ENCODE measurements around the gene CRB3.

GRCh38 chr19:6501740-6502648, 37.9 kb downstream of the CRB3 start, which contains the start of gene TUBB4A:
- TF ChIP-seq, protein P1, sequence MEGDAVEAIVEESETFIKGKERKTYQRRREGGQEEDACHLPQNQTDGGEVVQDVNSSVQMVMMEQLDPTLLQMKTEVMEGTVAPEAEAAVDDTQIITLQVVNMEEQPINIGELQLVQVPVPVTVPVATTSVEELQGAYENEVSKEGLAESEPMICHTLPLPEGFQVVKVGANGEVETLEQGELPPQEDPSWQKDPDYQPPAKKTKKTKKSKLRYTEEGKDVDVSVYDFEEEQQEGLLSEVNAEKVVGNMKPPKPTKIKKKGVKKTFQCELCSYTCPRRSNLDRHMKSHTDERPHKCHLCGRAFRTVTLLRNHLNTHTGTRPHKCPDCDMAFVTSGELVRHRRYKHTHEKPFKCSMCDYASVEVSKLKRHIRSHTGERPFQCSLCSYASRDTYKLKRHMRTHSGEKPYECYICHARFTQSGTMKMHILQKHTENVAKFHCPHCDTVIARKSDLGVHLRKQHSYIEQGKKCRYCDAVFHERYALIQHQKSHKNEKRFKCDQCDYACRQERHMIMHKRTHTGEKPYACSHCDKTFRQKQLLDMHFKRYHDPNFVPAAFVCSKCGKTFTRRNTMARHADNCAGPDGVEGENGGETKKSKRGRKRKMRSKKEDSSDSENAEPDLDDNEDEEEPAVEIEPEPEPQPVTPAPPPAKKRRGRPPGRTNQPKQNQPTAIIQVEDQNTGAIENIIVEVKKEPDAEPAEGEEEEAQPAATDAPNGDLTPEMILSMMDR (IDR thresholded peaks at IDR 0.05) = no peak
- no peak for TF ChIP-seq POLR2A (IDR thresholded peaks at IDR 0.05)
- no peak for TF ChIP-seq POLR2AphosphoS5 (IDR thresholded peaks at IDR 0.05; ENCODE audit: insufficient read depth in 1 of 2, low read depth in 1 of 2)

Measured in vagina (tissue), 2 donors.